Activated naive CD8-positive, alpha-beta T cell treated with anti-CD3 and anti-CD28 coated beads, Interleukin-2, amount 50 U/mL, for 16 hours (primary cell): ENCODE data around the gene TNIK.
"Not testable (repeated sequence)": the region's sequence is repeated elsewhere in the genome, so short reads cannot be mapped to it uniquely, and the experiment has no call there.

Experiments
- DNase-seq: peaks from one replicate; pipeline ENCODE4 v3.0.0-alpha.2; 2020; ENCODE audit warnings: low read depth, low spot score

The TNIK gene

DNA sequence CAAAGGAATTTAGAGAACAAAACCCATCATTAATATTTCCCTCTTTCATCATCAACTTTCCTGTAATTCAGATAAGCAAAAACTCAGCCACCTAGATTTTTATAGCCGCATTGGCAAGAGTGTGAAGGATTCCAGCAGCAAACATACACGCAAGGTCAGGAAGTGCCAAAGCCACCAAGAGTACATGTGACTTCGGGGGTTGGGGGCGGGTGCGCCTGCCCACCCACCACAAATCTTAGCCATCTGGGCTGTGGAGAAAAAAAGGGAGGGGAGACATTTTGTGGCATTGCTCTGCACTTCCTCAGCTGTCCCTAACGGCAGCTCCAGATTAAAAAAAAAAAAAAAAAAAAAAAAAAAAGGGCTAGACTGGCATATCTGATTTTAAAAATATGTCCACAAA, 148.4 kb downstream of the TNIK start:
- no peak for DNase-seq

DNA sequence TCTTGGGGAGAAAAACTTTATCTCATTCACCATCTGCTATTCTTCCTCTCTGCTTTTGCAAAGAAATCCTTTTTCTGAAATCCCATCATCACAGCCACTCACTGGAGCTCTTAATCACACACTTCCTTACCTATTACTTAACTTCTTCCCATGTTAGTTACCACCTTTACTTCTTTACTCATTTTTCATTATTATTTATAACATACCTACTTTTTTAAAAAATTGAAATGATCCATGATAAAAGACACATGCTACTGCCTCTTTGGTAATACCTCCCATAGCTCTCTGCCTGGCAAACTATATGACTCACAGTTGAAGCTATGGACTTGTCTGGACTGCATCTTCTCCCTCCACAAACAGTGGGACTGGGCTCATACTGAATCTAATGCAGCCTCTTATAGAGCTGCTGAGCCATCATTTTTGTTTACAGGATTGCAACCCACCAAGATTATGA, 150.3 kb downstream of the TNIK start:
- DNase-seq = no peak

DNA sequence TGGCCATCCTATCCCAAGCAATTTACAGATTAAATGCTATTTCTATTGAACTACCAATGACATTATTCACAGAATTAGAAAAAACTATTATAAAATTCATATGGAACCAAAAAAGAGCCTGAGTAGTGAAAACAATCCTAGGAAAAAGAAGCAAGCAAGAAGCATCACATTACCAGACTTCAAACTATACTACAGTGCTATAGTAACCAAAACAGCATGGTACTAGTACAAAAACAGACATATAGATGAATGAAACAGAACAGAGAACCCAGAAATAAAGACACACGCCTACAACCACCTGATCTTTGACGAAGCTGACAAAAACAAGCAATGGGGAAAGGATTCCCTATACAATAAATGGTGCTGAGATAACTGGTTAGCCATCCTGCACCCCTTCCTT, 152.2 kb downstream of the TNIK start:
- DNase-seq = no peak

DNA sequence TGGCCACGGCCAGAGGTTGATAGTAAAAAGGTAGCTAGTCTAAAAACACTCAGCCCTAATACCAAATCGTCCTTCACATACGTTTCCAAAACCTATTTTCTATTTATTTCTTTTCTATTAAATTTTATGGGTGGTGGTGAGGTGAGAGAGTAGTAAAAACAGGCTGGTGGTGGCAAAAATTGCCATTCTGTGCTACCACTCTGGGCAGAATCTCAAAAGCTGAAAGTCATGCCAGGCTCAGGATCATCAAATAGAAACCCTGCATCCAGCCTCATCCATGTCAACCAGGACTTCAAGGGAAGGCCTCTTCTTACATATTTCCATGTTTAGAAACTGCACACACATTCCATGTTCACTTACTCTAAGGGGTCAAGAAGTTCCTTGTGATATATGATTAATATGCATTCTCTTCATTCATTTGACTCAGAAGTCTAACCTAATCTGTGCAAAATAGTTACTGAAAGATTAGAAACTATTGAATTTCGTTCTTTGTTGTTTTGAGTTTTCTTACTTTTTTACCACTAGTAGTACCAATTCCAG, 153.1 kb downstream of the TNIK start:
- no peak for DNase-seq

DNA sequence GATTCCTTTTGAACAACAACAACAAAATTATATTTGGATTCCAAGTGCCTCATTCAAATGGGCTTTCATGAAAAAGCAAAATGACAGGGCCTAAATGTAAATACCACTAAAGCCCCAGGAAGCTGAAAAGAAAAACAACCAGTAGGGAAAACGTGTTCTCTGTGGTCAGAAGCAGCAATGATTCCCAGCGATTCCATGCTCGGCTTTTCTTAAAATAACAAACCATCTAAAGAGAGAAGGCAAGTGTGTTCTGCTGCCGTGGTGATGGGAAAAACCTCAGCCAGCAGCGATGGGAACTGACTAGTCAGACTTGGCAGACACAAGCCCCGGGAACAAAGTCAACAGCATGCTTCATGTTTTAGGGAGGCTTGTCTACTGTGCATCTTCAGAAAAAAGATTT, 153.6 kb downstream of the TNIK start:
- no peak for DNase-seq

DNA sequence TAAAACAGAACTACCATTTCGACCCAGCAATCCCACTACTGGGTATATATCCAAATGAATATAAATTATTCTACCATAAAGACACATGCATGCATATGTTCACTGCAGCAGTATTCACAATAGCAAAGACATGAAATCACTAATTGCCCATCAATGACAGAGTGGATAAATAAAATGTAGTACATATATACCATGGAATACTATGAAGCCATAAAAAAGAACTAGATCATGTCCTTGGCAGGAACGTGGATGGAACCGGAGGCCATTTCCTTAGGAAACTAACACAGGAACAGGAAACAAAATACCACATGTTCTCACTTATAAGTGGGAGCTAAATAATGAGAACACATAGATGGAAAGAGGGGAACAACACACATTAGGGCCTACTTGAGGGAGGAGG, 154.4 kb downstream of the TNIK start:
- DNase-seq = not testable (repeated sequence)

DNA sequence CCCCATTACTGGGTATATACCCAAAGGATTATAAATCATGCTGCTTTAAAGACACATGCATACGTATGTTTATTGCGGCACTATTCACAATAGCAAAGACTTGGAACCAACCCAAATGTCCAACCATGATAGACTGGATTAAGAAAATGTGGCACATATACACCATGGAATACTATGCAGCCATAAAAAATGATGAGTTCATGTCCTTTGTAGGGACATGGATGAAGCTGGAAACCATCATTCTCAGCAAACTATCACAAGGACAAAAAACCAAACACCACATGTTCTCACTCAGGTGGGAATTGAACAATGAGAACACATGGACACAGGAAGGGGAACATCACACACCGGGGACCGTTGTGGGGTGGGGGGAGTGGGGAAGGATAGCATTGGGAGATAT, 155.7 kb downstream of the TNIK start:
- not testable (repeated sequence) for DNase-seq

DNA sequence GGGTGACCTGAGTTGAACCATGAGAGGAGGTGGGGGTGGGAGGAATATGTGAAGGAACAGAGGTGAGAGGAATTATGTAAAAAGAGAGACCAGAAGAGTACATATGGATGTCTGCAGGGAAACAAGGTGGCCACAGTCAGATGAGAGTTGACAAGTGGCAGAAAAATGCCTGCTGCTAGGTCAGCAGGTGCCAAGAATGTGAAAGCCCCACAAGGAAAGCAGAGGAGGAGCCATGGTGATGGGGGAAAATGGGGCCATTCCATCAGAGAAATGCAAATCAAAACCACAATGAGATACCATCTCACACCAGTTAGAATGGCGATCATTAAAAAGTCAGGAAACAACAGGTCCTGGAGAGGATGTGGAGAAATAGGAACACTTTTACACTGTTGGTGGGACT, 156.2 kb downstream of the TNIK start:
- not testable (repeated sequence) for DNase-seq

DNA sequence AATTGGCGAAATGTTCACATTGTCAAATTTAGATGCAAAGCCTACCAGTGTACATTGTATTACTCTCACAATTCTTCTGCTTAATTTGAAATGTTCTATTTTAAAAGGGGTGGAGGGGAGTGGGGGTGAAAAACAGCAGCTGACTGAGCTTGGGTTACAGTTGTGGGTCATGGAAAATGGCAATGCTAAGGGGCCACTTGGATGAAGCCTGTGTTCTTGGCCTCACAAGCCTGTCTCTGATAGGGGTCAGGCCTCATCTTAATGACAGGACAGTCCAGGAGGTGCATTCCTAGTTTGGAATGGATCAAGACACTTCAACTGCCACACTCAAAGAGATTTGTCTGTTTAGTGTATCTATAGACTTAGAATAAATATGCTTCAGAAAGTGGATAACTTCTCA, 158.2 kb downstream of the TNIK start:
- no peak for DNase-seq

DNA sequence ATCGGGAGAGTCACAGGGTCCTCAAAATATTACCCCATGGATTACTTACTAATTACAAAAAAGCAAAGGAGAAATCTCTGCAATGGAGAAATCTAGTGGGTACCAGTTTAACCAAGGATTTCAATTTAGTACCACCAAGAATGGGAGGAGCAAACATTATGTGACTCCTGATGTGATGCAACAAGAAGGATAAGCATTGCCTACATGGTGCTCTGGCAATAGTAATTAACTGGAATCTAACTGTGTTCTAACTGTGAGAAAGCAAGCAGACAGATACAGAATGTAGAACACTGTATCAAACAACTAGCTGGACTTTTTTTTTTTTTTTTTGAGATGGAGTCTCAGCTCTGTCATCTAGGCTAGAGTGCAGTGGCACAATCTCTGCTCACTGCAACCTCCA, 159.2 kb downstream of the TNIK start:
- DNase-seq = no peak

DNA sequence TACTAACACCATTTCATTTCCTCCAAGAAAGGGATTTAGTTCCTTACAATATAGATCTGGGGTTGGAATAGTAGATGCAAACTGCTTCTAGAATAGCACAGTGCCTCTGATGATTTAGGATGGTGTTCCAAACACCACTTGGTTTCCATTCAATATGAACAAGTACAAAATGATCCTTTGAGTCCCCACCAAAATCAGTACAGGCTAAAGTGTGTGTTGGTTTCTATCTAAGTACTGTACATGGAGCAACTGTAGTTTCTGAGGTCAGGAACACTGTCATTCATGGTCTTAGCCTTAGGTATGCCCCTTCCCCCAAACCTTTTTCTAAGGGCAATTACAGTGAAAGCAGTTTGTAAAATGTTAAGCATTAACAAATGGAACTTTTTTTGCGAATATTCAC, 162.3 kb downstream of the TNIK start:
- DNase-seq = no peak

DNA sequence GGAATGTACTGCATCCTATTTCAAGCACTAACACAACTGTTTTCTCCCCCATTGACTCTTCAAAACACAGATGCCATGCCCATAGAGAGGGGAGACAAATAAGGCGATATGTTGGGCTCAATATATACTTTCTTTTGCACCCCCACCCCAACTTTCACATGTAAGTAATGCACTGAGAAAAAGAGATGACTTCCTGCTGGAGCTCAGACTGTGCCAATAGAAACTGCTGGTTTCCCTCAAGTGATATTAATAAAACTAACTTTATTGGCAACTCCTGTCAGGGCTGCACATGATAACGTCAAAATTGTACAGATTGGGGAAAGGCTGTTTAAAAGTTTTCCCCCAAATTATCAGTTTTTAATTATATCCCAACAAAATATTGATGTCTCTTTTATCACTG, 163.0 kb downstream of the TNIK start:
- no peak for DNase-seq

DNA sequence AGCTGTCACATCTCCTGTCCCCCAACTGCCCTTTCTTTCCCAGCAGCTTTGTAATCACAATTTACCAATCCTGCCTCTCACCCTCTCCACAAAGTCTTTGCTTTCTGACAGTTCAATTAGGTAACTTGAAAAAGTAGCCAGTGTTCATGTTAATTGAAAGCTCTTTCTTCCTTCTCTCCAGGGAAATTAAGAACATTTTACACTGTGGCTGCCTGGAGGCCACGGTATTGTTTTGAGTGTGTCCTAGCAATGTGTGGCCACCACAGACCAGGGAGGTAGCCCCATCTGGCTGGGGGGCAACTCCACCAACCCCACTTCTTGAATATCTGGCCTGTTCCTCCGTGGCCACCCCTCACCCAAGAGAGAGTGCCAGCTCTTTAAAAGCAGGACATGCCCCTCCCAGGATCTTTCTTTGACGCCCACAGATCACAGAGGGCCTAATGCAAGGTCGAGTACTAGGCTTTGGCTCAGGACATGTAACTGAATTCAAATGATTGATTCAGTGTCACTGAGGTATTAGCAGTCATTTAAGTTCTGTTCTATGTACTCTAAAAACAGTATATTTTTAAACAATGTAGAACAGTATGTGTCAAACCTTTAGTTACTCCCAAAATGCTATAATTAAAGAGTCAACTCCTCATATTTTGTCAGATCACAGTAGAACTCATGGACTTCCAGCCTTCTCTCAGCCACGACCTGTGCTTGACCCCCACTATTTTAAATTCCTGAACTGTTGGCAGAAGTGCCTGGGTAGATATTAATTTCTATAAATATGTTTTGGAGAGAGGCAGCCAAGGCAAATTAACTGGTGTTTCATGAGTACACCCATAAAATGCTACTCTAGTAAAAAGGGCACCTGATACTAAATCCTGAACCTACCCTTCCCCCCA, 164.5 kb downstream of the TNIK start:
- no peak for DNase-seq

DNA sequence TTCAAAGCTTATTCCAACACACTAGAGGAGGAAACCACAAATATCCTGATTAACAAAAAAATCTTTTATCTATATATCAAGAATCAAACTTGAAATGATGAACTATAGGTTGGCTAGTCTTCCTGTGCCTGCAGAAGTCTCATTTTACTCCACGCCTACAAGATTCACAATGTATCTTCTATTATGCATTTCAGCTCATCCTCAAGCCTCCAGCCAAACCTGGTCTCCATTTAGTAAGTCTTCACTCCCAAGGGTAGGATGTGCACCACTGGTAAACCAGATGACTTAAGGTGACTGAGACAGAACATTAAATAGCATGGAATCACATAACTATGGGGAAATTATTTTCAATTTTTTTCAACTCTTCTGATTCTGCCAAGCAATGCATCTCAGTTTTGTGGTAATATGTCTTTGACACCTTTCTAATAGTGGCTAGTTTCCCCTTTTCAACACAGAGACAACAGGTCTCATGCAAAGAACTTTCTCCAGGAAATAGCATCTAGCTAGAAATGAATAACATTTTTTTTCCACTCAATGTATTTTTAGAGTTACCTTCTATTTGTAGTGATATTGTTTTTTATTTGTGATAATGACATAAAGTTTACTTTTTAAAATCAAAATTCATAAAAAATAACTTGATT, 166.9 kb downstream of the TNIK start:
- no peak for DNase-seq

DNA sequence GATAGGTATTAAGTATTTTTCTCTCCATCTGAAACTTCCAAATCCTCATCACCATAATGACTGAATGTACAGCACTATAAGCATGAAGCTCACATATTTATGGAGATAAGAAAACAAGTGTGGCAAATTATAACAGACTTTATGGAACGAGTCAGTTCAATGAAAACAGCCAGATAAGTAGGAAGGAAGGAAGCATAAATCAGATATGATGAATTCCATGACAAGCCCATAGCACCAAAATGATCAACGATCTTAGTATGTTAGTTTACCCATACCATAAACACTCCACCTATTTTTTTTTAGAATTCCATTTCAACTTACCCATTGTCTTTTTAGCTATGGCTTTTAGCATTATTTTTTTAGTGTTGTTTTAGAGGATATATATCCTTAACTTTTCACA, 169.5 kb downstream of the TNIK start:
- DNase-seq = no peak

DNA sequence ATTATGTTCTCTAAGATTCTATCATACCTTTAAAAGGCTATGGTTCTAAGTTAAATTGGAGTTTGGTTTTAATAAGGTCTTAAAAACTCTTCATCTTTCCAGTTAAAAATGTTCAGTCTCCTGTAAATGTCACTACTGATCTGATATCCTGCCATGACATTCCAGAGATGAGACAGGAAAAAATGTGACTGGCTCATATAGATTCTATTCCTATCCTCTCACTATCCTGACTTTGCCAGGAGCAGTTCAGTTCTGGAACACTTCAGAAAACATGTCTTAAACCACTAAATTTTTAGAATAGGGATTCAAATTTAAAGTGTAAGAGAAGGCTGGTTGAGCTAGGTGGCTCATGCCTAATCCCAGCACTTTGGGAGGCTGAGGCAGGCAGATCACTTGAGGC, 170.9 kb downstream of the TNIK start:
- DNase-seq = no peak

DNA sequence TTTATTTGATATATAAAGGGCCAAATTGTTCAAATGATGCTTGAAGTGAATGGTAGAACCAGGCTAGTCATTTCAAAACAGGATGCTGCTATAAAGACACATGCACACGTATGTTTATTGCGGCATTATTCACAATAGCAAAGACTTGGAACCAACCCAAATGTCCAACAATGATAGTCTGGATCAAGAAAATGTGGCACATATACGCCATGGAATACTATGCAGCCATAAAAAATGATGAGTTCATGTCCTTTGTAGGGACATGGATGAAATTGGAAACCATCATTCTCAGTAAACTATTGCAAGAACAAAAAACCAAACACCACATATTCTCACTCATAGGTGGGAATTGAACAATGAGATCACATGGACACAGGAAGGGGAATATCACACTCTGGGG, 172.4 kb downstream of the TNIK start:
- DNase-seq = not testable (repeated sequence)

DNA sequence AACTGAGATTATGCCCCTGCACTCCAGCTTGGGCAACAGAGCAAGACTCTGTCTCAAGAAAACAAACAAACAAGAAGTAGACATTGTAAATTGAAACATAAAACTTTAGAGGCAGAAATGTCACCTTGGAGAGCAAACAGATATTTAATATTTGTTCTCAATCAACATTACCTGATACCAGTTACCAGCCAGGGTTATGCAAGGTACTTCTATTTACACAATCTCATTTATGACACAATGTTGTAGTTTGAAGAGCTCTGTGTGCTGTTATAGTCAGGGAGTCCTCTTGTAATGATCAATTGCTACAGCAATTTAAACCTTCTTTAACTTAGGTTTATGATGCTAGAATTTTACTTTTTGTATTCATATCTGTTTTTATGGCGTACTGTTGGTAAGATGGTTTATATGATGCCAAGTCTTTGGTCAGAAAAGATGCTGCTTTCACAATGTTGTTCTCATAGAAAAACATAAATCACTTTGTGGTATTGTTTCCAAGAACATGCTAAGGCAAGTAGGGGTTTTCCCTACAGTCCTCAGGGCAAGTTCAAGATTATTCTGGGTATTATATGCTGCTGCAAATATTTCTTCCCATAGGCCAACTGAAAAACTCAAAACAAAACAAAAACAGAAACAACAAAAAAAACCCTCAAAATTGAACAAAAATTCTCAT, 173.5 kb downstream of the TNIK start:
- DNase-seq = no peak

DNA sequence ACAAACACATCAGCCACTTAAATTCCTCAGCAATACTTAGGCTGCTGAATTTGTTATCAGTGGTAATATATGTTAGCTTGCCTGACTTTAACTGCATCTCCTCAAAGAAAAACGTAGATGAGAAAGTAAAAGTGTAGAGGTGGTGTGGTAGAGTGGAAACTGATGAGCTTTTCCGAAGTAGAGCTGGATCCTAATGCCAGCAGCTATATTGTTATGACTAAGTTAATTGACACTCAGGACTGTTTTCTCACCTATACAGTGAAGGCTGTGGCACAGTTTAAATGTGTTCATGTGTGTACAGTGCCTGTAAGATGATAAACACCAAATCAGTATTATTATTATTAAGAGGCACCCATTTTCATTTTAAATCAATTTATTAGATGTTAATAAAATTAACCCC, 174.9 kb downstream of the TNIK start:
- no peak for DNase-seq

DNA sequence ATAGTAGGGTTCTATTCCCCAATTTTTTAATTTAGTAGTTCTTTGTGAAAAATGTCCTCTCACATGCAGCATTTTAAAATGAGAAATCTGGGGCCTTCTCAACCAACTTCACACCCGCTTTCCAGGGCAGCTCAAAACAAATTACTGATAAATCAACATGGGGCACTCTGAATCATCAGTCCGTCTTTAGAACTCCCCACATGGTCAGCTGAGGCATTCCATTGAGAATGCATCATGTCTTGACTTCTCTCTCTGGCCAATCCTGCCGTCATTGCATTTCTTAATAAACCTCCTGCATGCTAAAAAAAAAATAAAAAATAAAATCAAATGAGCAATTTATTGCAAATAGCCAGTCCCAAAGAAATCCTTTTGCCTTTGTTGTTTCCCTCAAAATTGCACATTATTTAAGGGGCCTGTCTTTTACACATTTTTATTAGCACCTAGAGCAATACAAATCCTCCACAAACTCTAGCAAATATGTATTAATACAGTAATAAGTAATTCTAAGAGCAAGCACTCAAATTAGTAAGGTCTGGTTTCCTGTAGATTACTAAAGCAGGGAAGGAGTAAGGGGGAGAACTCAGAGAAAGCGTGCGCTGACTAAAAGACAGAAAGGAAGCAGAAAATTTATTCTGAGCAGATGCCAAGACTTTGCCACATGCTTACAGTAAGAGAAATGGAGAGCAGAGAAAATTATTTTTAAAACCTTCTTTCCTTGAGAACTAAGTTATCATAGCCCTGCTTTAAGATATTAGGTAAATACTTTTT, 175.7 kb downstream of the TNIK start:
- no peak for DNase-seq

DNA sequence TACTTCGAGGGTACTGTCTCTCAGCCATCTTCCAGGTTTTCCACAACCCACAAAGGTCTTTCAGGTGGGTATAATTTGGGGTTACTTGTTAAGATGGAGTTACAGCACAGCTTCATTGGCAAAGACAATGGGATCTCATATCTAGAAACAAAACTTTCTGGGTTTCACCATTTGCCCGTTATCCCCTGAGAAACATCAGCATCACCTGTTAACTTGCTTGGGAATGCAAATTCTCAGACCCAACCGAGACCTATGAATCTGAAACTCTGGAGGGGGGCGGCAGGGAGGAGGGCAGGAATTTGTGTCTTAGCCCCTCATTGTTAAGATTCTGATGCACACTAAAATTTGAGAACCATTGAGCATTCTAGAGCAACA, 176.4 kb downstream of the TNIK start:
- DNase-seq = no peak
